WTC11 (cell line): ENCODE data around the gene NR5A1. TPM values are rescaled to one million over a fixed set of nuclear protein-coding genes. Genes with fewer than 3 reads are reported as not detected.
A peak's percentile ranks its signal among the peaks of the same experiment; 100 is the strongest.

ENCODE experiments used
- ATAC-seq: fragments of 200-7000 bp; cut with Tn5 transposase; 2 replicates; pipeline ENCODE4 v1.10.0; 2021; ENCODE audit warnings: mild to moderate bottlenecking, moderate library complexity
- CTCF ChIA-PET: fragments of 300-600 bp; sonication (Branson Sonifier 250); formaldehyde crosslinking; loops from one replicate; lab custom pipeline; 2021; ENCODE audit warnings: antibody characterized with exemption; lab: Charles Lee
- POLR2A ChIA-PET: fragments of 350-600 bp; sonication (Branson Sonifier 250); formaldehyde crosslinking; loops from one replicate; lab custom pipeline; 2021; ENCODE audit warnings: antibody characterized with exemption; lab: Charles Lee
- DNase-seq: peaks from one replicate; pipeline ENCODE4 v3.0.0; 2021; ENCODE audit warnings: low spot score
- H3K27ac Mint-ChIP-seq: 2 replicates; pipeline ENCODE4 v1.8.0; 2021; ENCODE audit warnings: mixed read lengths
- H3K27me3 Mint-ChIP-seq: 2 replicates; pipeline ENCODE4 v1.8.0; 2021; ENCODE audit warnings: low read depth, mild to moderate bottlenecking, moderate library complexity, mixed read lengths
- H3K36me3 Mint-ChIP-seq: 2 replicates; pipeline ENCODE4 v1.8.0; 2021; ENCODE audit warnings: mixed read lengths
- H3K4me1 Mint-ChIP-seq: 2 replicates; pipeline ENCODE4 v1.8.0; 2022; ENCODE audit warnings: mixed read lengths
- H3K4me3 Mint-ChIP-seq: 2 replicates; pipeline ENCODE4 v1.8.0; 2021; ENCODE audit warnings: mild to moderate bottlenecking, moderate library complexity, mixed read lengths
- H3K9me3 Mint-ChIP-seq: 2 replicates; pipeline ENCODE4 v1.8.0; 2021; ENCODE audit warnings: mixed read lengths
- ARID4B ChIP-seq: sonication (generic); formaldehyde crosslinking; IDR thresholded peaks from 2 replicates; pipeline ENCODE4 v1.8.0; 2023; ENCODE audit warnings: missing genetic modification reagents, mild to moderate bottlenecking, borderline replicate concordance
- ATF1 ChIP-seq: sonication (generic); formaldehyde crosslinking; IDR thresholded peaks from 2 replicates; pipeline ENCODE4 v1.8.1; 2023; ENCODE audit warnings: mild to moderate bottlenecking, moderate library complexity, missing genetic modification reagents
- IRF2 ChIP-seq: sonication (generic); formaldehyde crosslinking; IDR thresholded peaks from 2 replicates; pipeline ENCODE4 v1.8.0; 2022; ENCODE audit warnings: low read depth, missing genetic modification reagents, borderline replicate concordance
- MYBL2 ChIP-seq: sonication (generic); formaldehyde crosslinking; IDR thresholded peaks from 2 replicates; pipeline ENCODE4 v1.8.1; 2023; ENCODE audit warnings: mild to moderate bottlenecking, moderate library complexity, missing genetic modification reagents
- NR2C2 ChIP-seq: sonication (generic); formaldehyde crosslinking; IDR thresholded peaks from 2 replicates; pipeline ENCODE4 v1.8.0; 2022; ENCODE audit warnings: mild to moderate bottlenecking, missing genetic modification reagents
- NR3C1 ChIP-seq: sonication (generic); formaldehyde crosslinking; conservative IDR thresholded peaks from 2 replicates; pipeline ENCODE4 v1.8.1; 2023; ENCODE audit warnings: low read depth, mild to moderate bottlenecking, missing genetic modification reagents
- PREB ChIP-seq: sonication (generic); formaldehyde crosslinking; IDR thresholded peaks from 2 replicates; pipeline ENCODE4 v1.8.1; 2022; ENCODE audit warnings: mild to moderate bottlenecking, missing genetic modification reagents, moderate library complexity, borderline replicate concordance
- SOX15 ChIP-seq: fragments of 250-450 bp; sonication (Bioruptor Pico); IDR thresholded peaks from 2 replicates; pipeline ENCODE4 v1.9.0; 2021; ENCODE audit warnings: mild to moderate bottlenecking
- ZBTB21 ChIP-seq: sonication (generic); formaldehyde crosslinking; IDR thresholded peaks from 2 replicates; pipeline ENCODE4 v1.8.1; 2023; ENCODE audit warnings: mild to moderate bottlenecking, missing genetic modification reagents, borderline replicate concordance
- ZNF138 ChIP-seq: sonication (generic); formaldehyde crosslinking; conservative IDR thresholded peaks from 2 replicates; pipeline ENCODE4 v1.8.1; 2022; ENCODE audit warnings: mild to moderate bottlenecking, moderate library complexity, missing genetic modification reagents
- total RNA-seq: library from RNA; stranded (reverse); gene quantifications from 3 replicates; pipeline ENCODE4 v1.2.3, GENCODE V29; 2021
- TF ChIP-seq, protein P1 (sequence below): sonication (generic); formaldehyde crosslinking; IDR thresholded peaks from 2 replicates; pipeline ENCODE4 v1.8.1; 2022; ENCODE audit warnings: mild to moderate bottlenecking, moderate library complexity, missing genetic modification reagents
- TF ChIP-seq, protein P2 (sequence below): sonication (generic); formaldehyde crosslinking; IDR thresholded peaks from 2 replicates; pipeline ENCODE4 v1.8.1; 2023; ENCODE audit warnings: mild to moderate bottlenecking, missing genetic modification reagents, moderate library complexity
- TF ChIP-seq, protein P3 (sequence below): sonication (generic); formaldehyde crosslinking; IDR thresholded peaks from 2 replicates; pipeline ENCODE4 v1.8.0; 2022; ENCODE audit warnings: mild to moderate bottlenecking, missing genetic modification reagents
- TF ChIP-seq, protein P4 (sequence below): sonication (generic); formaldehyde crosslinking; IDR thresholded peaks from 2 replicates; pipeline ENCODE4 v1.8.1; 2022; ENCODE audit warnings: missing genetic modification reagents, borderline replicate concordance
- TF ChIP-seq, protein P5 (sequence below): sonication (generic); formaldehyde crosslinking; IDR thresholded peaks from 2 replicates; pipeline ENCODE4 v1.8.1; 2023; ENCODE audit warnings: mild to moderate bottlenecking, moderate library complexity, missing genetic modification reagents
- TF ChIP-seq, protein P6 (sequence below): sonication (generic); formaldehyde crosslinking; IDR thresholded peaks from 2 replicates; pipeline ENCODE4 v1.8.1; 2022; ENCODE audit warnings: low read depth, mild to moderate bottlenecking, moderate library complexity, missing genetic modification reagents, borderline replicate concordance
- TF ChIP-seq, protein P7 (sequence below): sonication (generic); formaldehyde crosslinking; IDR thresholded peaks from 2 replicates; pipeline ENCODE4 v1.8.0; 2022; ENCODE audit warnings: missing genetic modification reagents

Gene NR5A1
- total RNA-seq, 1 experiment from 2014 or later, result 0.77 TPM

- DNase-seq (no peak), ATAC-seq (no peak)
- Mint-ChIP-seq H3K4me1 (peaks cover 24% of the 10 kb centered on the region), H3K4me3 (no peak overlapping the region), H3K27ac (0 out of 2 replicates have a peak overlapping the region, but pooled peaks have one; percentile 4), H3K36me3 (peaks cover 31% of the 10 kb centered on the region), H3K9me3 (no peaks in the 10 kb centered on the region), H3K27me3 (no peaks in the 10 kb centered on the region)
- CTCF ChIA-PET, result interaction anchor here (1.0 to 4.9 kb wide), 7 partner anchors 8 to 168 kb away, joined by 3 to 42 read pairs (median 4); no protein-coding TSS in a partner anchor
- TF ChIP-seq, protein P1, sequence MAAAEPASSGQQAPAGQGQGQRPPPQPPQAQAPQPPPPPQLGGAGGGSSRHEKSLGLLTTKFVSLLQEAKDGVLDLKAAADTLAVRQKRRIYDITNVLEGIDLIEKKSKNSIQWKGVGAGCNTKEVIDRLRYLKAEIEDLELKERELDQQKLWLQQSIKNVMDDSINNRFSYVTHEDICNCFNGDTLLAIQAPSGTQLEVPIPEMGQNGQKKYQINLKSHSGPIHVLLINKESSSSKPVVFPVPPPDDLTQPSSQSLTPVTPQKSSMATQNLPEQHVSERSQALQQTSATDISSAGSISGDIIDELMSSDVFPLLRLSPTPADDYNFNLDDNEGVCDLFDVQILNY (CRISPR knock-in tag), result no peak
- POLR2A ChIA-PET, result interaction anchor here (0.5 kb wide), 1 partner anchor 69 kb away, joined by 3 read pairs; no protein-coding TSS in a partner anchor
Measured at GRCh38 chr9:124544535-124544934, 37.3 kb upstream of the NR5A1 start.

DNA sequence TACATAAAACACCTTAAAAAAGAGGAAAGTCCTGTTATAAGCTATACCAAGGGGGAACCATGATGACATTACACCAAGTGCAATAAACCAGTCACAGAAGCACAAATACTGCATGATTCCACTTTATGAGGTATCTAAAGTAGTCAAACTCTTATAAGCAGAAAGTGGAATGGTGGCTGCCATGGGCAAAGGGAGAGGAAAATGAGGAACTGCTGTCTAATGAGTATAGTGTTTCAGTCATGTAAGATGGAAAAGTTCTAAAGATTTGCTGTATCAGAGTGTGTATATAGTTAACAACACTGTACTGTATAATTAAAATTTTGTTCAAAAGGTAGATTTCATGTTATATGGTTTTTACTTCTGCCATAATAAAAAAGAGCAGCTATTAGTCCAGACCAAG, 34.6 kb upstream of the NR5A1 start:
- H3K27me3 Mint-ChIP-seq, result no peaks in the 10 kb centered on the region
- POLR2A ChIA-PET, result no interaction called here
- peaks cover 36% of the 10 kb centered on the region for H3K36me3 Mint-ChIP-seq
- peaks cover 16% of the 10 kb centered on the region for H3K4me1 Mint-ChIP-seq
- CTCF ChIA-PET, result no interaction called here
- no peak overlapping the region for H3K27ac Mint-ChIP-seq
- no peaks in the 10 kb centered on the region for H3K9me3 Mint-ChIP-seq
- no peak overlapping the region for H3K4me3 Mint-ChIP-seq
- no peak for DNase-seq
- ATAC-seq, result no peak
- no peak for TF ChIP-seq IRF2 (CRISPR knock-in tag)
- no peak for TF ChIP-seq MYBL2
- no peak for TF ChIP-seq NR3C1 (CRISPR knock-in tag)
- no peak for TF ChIP-seq SOX15
- TF ChIP-seq, protein P2, sequence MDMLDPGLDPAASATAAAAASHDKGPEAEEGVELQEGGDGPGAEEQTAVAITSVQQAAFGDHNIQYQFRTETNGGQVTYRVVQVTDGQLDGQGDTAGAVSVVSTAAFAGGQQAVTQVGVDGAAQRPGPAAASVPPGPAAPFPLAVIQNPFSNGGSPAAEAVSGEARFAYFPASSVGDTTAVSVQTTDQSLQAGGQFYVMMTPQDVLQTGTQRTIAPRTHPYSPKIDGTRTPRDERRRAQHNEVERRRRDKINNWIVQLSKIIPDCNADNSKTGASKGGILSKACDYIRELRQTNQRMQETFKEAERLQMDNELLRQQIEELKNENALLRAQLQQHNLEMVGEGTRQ (CRISPR knock-in tag), result no peak
- TF ChIP-seq, protein P3, sequence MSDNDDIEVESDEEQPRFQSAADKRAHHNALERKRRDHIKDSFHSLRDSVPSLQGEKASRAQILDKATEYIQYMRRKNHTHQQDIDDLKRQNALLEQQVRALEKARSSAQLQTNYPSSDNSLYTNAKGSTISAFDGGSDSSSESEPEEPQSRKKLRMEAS (CRISPR knock-in tag), result no peak
- TF ChIP-seq, protein P4, sequence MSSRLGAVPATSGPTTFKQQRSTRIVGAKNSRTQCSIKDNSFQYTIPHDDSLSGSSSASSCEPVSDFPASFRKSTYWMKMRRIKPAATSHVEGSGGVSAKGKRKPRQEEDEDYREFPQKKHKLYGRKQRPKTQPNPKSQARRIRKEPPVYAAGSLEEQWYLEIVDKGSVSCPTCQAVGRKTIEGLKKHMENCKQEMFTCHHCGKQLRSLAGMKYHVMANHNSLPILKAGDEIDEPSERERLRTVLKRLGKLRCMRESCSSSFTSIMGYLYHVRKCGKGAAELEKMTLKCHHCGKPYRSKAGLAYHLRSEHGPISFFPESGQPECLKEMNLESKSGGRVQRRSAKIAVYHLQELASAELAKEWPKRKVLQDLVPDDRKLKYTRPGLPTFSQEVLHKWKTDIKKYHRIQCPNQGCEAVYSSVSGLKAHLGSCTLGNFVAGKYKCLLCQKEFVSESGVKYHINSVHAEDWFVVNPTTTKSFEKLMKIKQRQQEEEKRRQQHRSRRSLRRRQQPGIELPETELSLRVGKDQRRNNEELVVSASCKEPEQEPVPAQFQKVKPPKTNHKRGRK (CRISPR knock-in tag), result no peak
- TF ChIP-seq PREB, result no peak
- TF ChIP-seq ATF1 (CRISPR knock-in tag), result no peak
- TF ChIP-seq ARID4B, result no peak
- no peak for TF ChIP-seq ZNF138 (CRISPR knock-in tag)
- TF ChIP-seq ZBTB21 (CRISPR knock-in tag), result no peak
- TF ChIP-seq, protein P5, sequence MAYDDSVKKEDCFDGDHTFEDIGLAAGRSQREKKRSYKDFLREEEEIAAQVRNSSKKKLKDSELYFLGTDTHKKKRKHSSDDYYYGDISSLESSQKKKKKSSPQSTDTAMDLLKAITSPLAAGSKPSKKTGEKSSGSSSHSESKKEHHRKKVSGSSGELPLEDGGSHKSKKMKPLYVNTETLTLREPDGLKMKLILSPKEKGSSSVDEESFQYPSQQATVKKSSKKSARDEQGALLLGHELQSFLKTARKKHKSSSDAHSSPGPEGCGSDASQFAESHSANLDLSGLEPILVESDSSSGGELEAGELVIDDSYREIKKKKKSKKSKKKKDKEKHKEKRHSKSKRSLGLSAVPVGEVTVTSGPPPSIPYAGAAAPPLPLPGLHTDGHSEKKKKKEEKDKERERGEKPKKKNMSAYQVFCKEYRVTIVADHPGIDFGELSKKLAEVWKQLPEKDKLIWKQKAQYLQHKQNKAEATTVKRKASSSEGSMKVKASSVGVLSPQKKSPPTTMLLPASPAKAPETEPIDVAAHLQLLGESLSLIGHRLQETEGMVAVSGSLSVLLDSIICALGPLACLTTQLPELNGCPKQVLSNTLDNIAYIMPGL (CRISPR knock-in tag), result no peak
- no peak for TF ChIP-seq NR2C2
- TF ChIP-seq, protein P6, sequence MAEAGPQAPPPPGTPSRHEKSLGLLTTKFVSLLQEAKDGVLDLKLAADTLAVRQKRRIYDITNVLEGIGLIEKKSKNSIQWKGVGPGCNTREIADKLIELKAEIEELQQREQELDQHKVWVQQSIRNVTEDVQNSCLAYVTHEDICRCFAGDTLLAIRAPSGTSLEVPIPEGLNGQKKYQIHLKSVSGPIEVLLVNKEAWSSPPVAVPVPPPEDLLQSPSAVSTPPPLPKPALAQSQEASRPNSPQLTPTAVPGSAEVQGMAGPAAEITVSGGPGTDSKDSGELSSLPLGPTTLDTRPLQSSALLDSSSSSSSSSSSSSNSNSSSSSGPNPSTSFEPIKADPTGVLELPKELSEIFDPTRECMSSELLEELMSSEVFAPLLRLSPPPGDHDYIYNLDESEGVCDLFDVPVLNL (CRISPR knock-in tag), result no peak
- TF ChIP-seq, protein P7, sequence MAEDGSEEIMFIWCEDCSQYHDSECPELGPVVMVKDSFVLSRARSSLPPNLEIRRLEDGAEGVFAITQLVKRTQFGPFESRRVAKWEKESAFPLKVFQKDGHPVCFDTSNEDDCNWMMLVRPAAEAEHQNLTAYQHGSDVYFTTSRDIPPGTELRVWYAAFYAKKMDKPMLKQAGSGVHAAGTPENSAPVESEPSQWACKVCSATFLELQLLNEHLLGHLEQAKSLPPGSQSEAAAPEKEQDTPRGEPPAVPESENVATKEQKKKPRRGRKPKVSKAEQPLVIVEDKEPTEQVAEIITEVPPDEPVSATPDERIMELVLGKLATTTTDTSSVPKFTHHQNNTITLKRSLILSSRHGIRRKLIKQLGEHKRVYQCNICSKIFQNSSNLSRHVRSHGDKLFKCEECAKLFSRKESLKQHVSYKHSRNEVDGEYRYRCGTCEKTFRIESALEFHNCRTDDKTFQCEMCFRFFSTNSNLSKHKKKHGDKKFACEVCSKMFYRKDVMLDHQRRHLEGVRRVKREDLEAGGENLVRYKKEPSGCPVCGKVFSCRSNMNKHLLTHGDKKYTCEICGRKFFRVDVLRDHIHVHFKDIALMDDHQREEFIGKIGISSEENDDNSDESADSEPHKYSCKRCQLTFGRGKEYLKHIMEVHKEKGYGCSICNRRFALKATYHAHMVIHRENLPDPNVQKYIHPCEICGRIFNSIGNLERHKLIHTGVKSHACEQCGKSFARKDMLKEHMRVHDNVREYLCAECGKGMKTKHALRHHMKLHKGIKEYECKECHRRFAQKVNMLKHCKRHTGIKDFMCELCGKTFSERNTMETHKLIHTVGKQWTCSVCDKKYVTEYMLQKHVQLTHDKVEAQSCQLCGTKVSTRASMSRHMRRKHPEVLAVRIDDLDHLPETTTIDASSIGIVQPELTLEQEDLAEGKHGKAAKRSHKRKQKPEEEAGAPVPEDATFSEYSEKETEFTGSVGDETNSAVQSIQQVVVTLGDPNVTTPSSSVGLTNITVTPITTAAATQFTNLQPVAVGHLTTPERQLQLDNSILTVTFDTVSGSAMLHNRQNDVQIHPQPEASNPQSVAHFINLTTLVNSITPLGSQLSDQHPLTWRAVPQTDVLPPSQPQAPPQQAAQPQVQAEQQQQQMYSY (CRISPR knock-in tag), result no peak
